H1 (cell line): ENCODE results near the gene GJD4. TPM values are rescaled to one million over a fixed set of nuclear protein-coding genes. Genes with fewer than 3 reads are reported as not detected.

Experiments used
- CTCF ChIA-PET: fragments of 300-600 bp; sonication (Branson Sonifier 250); formaldehyde crosslinking; loops from one replicate; lab custom pipeline; 2021; ENCODE audit not compliant: partially characterized antibody; lab: Charles Lee
- POLR2A ChIA-PET: fragments of 300-600 bp; sonication (Branson Sonifier 250); formaldehyde crosslinking; loops from one replicate; lab custom pipeline; 2021; ENCODE audit warnings: inconsistent platforms; ENCODE audit not compliant: partially characterized antibody; lab: Charles Lee
- DNase-seq, 2 experiments: peaks; one replicate each; pipeline versions ENCODE4 v3.0.0 to v3.0.0-alpha.2; 2010 to 2022; ENCODE audit warnings: low spot score in 2 of 2, low read depth in 1 of 2, mixed read lengths in 1 of 2
- FAIRE-seq: peaks from 2 replicates; lab custom pipeline; 2011; peaks lifted over from hg19 to GRCh38; lab: Jason Lieb, UNC
- H2AFZ ChIP-seq: 2 replicates; pipeline ENCODE4 v1.8.1; 2012; ENCODE audit warnings: low read length, inconsistent platforms
- H2AK5ac ChIP-seq: 2 replicates; pipeline ENCODE4 v1.6.1; 2013; ENCODE audit warnings: low read depth, low read length
- H2BK120ac ChIP-seq: replicated peaks from 2 replicates; pipeline ENCODE3; 2013; ENCODE audit warnings: low read depth, low read length, inconsistent platforms
- H2BK12ac ChIP-seq: 2 replicates; pipeline ENCODE4 v1.6.1; 2013; ENCODE audit warnings: low read depth, low read length
- H2BK15ac ChIP-seq: 2 replicates; pipeline ENCODE4 v1.6.1; 2013; ENCODE audit warnings: low read length
- H2BK20ac ChIP-seq: 2 replicates; pipeline ENCODE4 v1.6.1; 2013; ENCODE audit warnings: low read length
- H2BK5ac ChIP-seq: 2 replicates; pipeline ENCODE4 v1.6.1; 2013; ENCODE audit warnings: low read depth, low read length
- H3K14ac ChIP-seq: 2 replicates; pipeline ENCODE4 v1.6.1; 2013; ENCODE audit warnings: inconsistent platforms; ENCODE audit not compliant: insufficient read length
- H3K18ac ChIP-seq: 2 replicates; pipeline ENCODE4 v1.6.1; 2013; ENCODE audit warnings: low read length; ENCODE audit errors: extremely low read depth
- H3K23ac ChIP-seq: 2 replicates; pipeline ENCODE4 v1.6.1; 2013; ENCODE audit warnings: inconsistent platforms; ENCODE audit not compliant: insufficient read length
- H3K23me2 ChIP-seq: 2 replicates; pipeline ENCODE4 v1.6.1; 2013; ENCODE audit warnings: low read depth, low read length
- H3K27ac ChIP-seq: 2 replicates; pipeline ENCODE4 v1.6.1; 2011; ENCODE audit warnings: low read depth, low read length, inconsistent platforms
- H3K27me3 ChIP-seq, 4 experiments: replicated peaks in 1 of 4; 1 replicate in 1 of 4; 2 replicates in 3 of 4; pipeline versions ENCODE4 v1.6.1 to v1.8.1; 2011 to 2013; ENCODE audit warnings: low read length in 3 of 4, mild to moderate bottlenecking in 3 of 4, inconsistent platforms in 2 of 4, mixed read lengths in 2 of 4, moderate library complexity in 1 of 4; ENCODE audit not compliant: control insufficient read depth in 3 of 4, insufficient read depth in 3 of 4; ENCODE audit errors: extremely low read depth in 1 of 4
- H3K36me3 ChIP-seq, 4 experiments: 2 replicates each; pipeline versions ENCODE4 v1.6.1 to v1.8.1; 2011 to 2013; ENCODE audit warnings: mild to moderate bottlenecking in 4 of 4, low read length in 3 of 4, moderate library complexity in 2 of 4, control low read depth in 1 of 4, inconsistent platforms in 1 of 4; ENCODE audit not compliant: insufficient read depth in 4 of 4, control insufficient read depth in 2 of 4
- H3K4ac ChIP-seq: replicated peaks from 2 replicates; pipeline ENCODE3; 2013; ENCODE audit warnings: low read length, low read depth, mixed read lengths, inconsistent platforms; ENCODE audit not compliant: insufficient read length
- H3K4me1 ChIP-seq, 4 experiments: replicated peaks in 1 of 4; 1 replicate in 1 of 4; 2 replicates in 3 of 4; pipeline versions ENCODE4 v1.6.1 to v1.8.1; 2011 to 2013; ENCODE audit warnings: low read length in 3 of 4, inconsistent platforms in 2 of 4, mixed read lengths in 1 of 4; ENCODE audit not compliant: insufficient read depth in 4 of 4, control insufficient read depth in 3 of 4
- H3K4me2 ChIP-seq, 2 experiments: 2 replicates each; pipeline versions ENCODE4 v1.6.1 to v1.8.1; 2011 to 2013; ENCODE audit warnings: low read depth in 2 of 2, low read length in 2 of 2, control low read depth in 1 of 2, inconsistent platforms in 1 of 2, mild to moderate bottlenecking in 1 of 2; ENCODE audit not compliant: insufficient read depth in 1 of 2
- H3K4me3 ChIP-seq, 4 experiments: fragments of 200-600, 300-600 bp in 1 of 4; sonication (generic), shearing (Covaris generic), sonication (Bioruptor Twin) in 1 of 4; 2 replicates each; pipeline versions ENCODE4 v1.5.1 to v1.8.1; 2011 to 2016; ENCODE audit warnings: low read length in 4 of 4, low read depth in 3 of 4, control low read depth in 2 of 4, inconsistent platforms in 2 of 4, mild to moderate bottlenecking in 2 of 4, mixed read lengths in 1 of 4, moderate library complexity in 1 of 4; ENCODE audit not compliant: insufficient read depth in 2 of 4; ENCODE audit errors: extremely low read depth in 1 of 4
- H3K56ac ChIP-seq: replicated peaks from 2 replicates; pipeline ENCODE3; 2013; ENCODE audit warnings: low read depth, mild to moderate bottlenecking, mixed read lengths, low read length, inconsistent platforms; ENCODE audit not compliant: insufficient read length
- H3K79me1 ChIP-seq: 2 replicates; pipeline ENCODE4 v1.6.1; 2013; ENCODE audit warnings: low read depth, low read length, control low read depth
- H3K79me2 ChIP-seq, 2 experiments: 2 replicates each; pipeline versions ENCODE4 v1.6.1 to v1.8.1; 2012 to 2013; ENCODE audit warnings: low read length in 2 of 2, mild to moderate bottlenecking in 2 of 2, inconsistent platforms in 1 of 2; ENCODE audit not compliant: insufficient read depth in 2 of 2, control insufficient read depth in 1 of 2
- H3K9ac ChIP-seq, 4 experiments: replicated peaks in 1 of 4; 1 replicate in 1 of 4; 2 replicates in 3 of 4; pipeline versions ENCODE4 v1.6.1 to v1.8.1; 2011 to 2013; ENCODE audit warnings: low read depth in 3 of 4, low read length in 3 of 4, control low read depth in 2 of 4, mild to moderate bottlenecking in 2 of 4, moderate library complexity in 2 of 4, inconsistent platforms in 1 of 4; ENCODE audit errors: extremely low read depth in 1 of 4
- H3K9me3 ChIP-seq, 2 experiments: 2 replicates each; pipeline versions ENCODE4 v1.6.1 to v1.8.1; 2012 to 2013; ENCODE audit warnings: mild to moderate bottlenecking in 2 of 2, moderate library complexity in 2 of 2, control low read depth in 1 of 2, inconsistent platforms in 1 of 2, low read depth in 1 of 2, low read length in 1 of 2, mixed read lengths in 1 of 2; ENCODE audit not compliant: insufficient read depth in 2 of 2
- H4K20me1 ChIP-seq, 2 experiments: replicated peaks in 1 of 2; 2 replicates each; pipeline versions ENCODE3 to v1.8.1; 2011 to 2013; ENCODE audit warnings: inconsistent platforms in 2 of 2, low read length in 2 of 2, mild to moderate bottlenecking in 1 of 2; ENCODE audit not compliant: insufficient read depth in 2 of 2, control insufficient read depth in 1 of 2
- H4K5ac ChIP-seq: 2 replicates; pipeline ENCODE4 v1.6.1; 2013; ENCODE audit warnings: low read length, low read depth, mixed read lengths, inconsistent platforms; ENCODE audit not compliant: insufficient read length
- H4K8ac ChIP-seq: 2 replicates; pipeline ENCODE4 v1.8.0; 2013; ENCODE audit warnings: mild to moderate bottlenecking, moderate library complexity, low read length, inconsistent platforms; ENCODE audit not compliant: insufficient read depth; ENCODE audit errors: extremely low read depth
- H4K91ac ChIP-seq: replicated peaks from 2 replicates; pipeline ENCODE3; 2013; ENCODE audit warnings: low read length, mixed read lengths, inconsistent platforms; ENCODE audit not compliant: insufficient read length
- CBX5 ChIP-seq: fragments of 300-800, 300-1000 bp; sonication (generic); IDR thresholded peaks from 2 replicates; pipeline ENCODE4 v1.7.1; 2016; ENCODE audit warnings: antibody characterized with exemption, low read length, low read depth
- CBX8 ChIP-seq: fragments of 300-800, 300-1000 bp; sonication (generic); IDR thresholded peaks from 2 replicates; pipeline ENCODE4 v1.7.1; 2016; ENCODE audit warnings: low read depth, low read length, borderline replicate concordance
- GTF2F1 ChIP-seq: IDR thresholded peaks from 2 replicates; pipeline ENCODE4 v1.6.1; 2012; ENCODE audit warnings: low read depth, low read length, improper control_type of control experiment, borderline replicate concordance
- KDM1A ChIP-seq: fragments of 200-600, 300-600 bp; sonication (generic); IDR thresholded peaks from 2 replicates; pipeline ENCODE4 v1.7.1; 2016; ENCODE audit warnings: mild to moderate bottlenecking, low read length, borderline replicate concordance
- NRF1 ChIP-seq: IDR thresholded peaks from 2 replicates; pipeline ENCODE4 v1.6.1; 2011; ENCODE audit warnings: mild to moderate bottlenecking, low read depth, low read length, improper control_type of control experiment
- PHF8 ChIP-seq: fragments of 200-600 bp; sonication (generic); conservative IDR thresholded peaks from 2 replicates; pipeline ENCODE4 v1.7.1; 2012; ENCODE audit warnings: low read depth, mild to moderate bottlenecking, inconsistent platforms, low read length, moderate library complexity
- SIN3A ChIP-seq, 2 experiments: IDR thresholded peaks in 1 of 2; conservative IDR thresholded peaks in 1 of 2; 2 replicates each; pipeline ENCODE4 v1.6.1; 2011 to 2012; ENCODE audit warnings: low read length in 2 of 2, improper control_type of control experiment in 1 of 2, low read depth in 1 of 2, mild to moderate bottlenecking in 1 of 2
- SUZ12 ChIP-seq: fragments of 200-600 bp; sonication (generic); IDR thresholded peaks from 2 replicates; pipeline ENCODE4 v1.6.1; 2012; ENCODE audit warnings: mild to moderate bottlenecking, inconsistent platforms, low read length, moderate library complexity, mixed read lengths
- TEAD4 ChIP-seq: IDR thresholded peaks from 2 replicates; pipeline ENCODE4 v1.6.1; 2012; ENCODE audit warnings: low read depth, low read length, inconsistent platforms, mixed read lengths
- ZNF274 ChIP-seq: IDR thresholded peaks from 2 replicates; pipeline ENCODE4 v1.7.0; 2012; ENCODE audit warnings: low read length, borderline replicate concordance; ENCODE audit errors: extremely low read depth
- WGBS, 2 experiments: shearing (Covaris generic) in 1 of 2; methylation state at CpG; one replicate each; pipeline versions ENCODE4 v1.1.6 to v1.1.7; 2013 to 2015; ENCODE audit warnings: low lambda C conversion rate in 2 of 2, mixed read lengths in 2 of 2, inconsistent platforms in 1 of 2, low coverage in 1 of 2, missing lambda C conversion rate in 1 of 2; ENCODE audit not compliant: insufficient replicate concordance in 2 of 2, insufficient coverage in 1 of 2, insufficient read length in 1 of 2; ENCODE audit errors: extremely low coverage in 1 of 2, missing lambda C conversion rate in 1 of 2; 5-methylcytosine and 5-hydroxymethylcytosine counted together
- polyA plus RNA-seq, 7 experiments: library from polyadenylated mRNA; depleted of rRNA in 3 of 7; stranded (reverse) in 5 of 7; unstranded in 2 of 7; fragments of >200 nt in 5 of 7; fragments of 200-250 nt in 2 of 7; gene quantifications; 1 replicate in 5 of 7; 2 replicates in 1 of 7; 4 replicates in 1 of 7; pipeline versions ENCODE4 v1.2.1 to v1.2.3, GENCODE V29; 2011 to 2013; ENCODE audit warnings: missing spikeins in 2 of 7, mixed read lengths in 2 of 7
- total RNA-seq: library from RNA; stranded (reverse); fragmentation: NEBNext Ultra II Directional; extraction: Animal tissue kit (Norgen Biotek cat#: 25700); gene quantifications from 2 replicates; pipeline ENCODE4 v1.2.1, GENCODE V29; 2021
- TF ChIP-seq, protein P1 (sequence below): IDR thresholded peaks from 2 replicates; pipeline ENCODE4 v1.6.1; 2012; ENCODE audit warnings: inconsistent platforms
- TF ChIP-seq, protein P2 (sequence below): IDR thresholded peaks from 2 replicates; pipeline ENCODE4 v1.6.1; 2012; ENCODE audit warnings: inconsistent platforms

The GJD4 gene
- total and polyA plus RNA-seq, 2 of the 8 experiments (the other 6 are each of a cell fraction or from before 2014, with no cell fraction given) = not detected

DNA sequence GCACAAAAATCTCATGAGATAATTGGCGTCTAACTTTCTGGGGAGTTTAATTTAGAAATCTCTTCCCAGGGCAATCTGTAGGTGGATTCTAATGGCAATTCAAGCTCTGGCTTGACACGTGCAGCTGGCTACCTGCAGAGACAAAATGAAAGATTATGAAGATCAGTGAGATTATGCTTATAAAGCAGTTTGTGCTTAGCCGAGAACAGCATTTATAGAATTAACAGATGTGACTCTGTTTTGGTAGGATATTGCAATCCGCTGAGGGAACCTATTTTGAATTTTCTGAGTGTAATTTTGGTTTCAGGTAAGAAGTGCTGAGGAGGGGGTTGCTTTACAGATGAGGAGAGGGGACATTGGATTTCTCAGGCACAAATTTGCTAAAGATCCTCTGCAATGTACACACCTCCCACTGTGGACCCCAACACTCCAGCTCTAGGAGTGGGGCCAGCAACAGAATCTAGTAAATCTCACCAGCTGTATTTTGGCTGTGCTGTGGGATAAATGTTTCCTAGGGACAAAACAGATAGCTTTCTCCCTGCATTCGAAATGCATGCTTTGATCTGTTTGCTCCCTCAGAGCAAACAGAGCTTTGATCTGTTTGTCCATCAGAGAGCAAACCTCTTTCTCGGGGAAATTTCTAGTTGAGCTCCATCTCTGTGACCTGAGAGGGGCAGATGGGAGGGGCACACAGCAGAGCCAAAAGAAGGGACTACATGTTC lies 7.4 kb downstream of the GJD4 start:
- H2BK12ac ChIP-seq = no peak overlapping the region
- no peak overlapping the region for H4K5ac ChIP-seq
- FAIRE-seq = no peak
- TF ChIP-seq ZNF274 (no peak), GTF2F1 (no peak), SUZ12 (no peak), TEAD4 (no peak), KDM1A (no peak), PHF8 (no peak), SIN3A (conservative IDR thresholded peaks at IDR 0.05 in 1 of 2, IDR thresholded peaks at IDR 0.05 in 1 of 2; ENCODE audit: low read depth in 1 of 2, low read length in 2 of 2) (no peak), CBX8 (no peak), NRF1 (no peak), CBX5 (no peak)
- TF ChIP-seq, protein P1, sequence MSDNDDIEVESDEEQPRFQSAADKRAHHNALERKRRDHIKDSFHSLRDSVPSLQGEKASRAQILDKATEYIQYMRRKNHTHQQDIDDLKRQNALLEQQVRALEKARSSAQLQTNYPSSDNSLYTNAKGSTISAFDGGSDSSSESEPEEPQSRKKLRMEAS = no peak
- TF ChIP-seq, protein P2, sequence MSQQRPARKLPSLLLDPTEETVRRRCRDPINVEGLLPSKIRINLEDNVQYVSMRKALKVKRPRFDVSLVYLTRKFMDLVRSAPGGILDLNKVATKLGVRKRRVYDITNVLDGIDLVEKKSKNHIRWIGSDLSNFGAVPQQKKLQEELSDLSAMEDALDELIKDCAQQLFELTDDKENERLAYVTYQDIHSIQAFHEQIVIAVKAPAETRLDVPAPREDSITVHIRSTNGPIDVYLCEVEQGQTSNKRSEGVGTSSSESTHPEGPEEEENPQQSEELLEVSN = no peak

More for the DNA sequence above, 7.4 kb downstream of the GJD4 start:
- no peaks in the 10 kb centered on the region for H3K23me2 ChIP-seq
- no peak for DNase-seq
- no peaks in the 10 kb centered on the region; a peak in 1 of 7 replicates for H3K27me3 ChIP-seq
- H3K79me1 ChIP-seq = no peaks in the 10 kb centered on the region
- no peak overlapping the region for H4K8ac ChIP-seq
- H3K4me2 ChIP-seq = no peak overlapping the region
- 84% methylated on average over 6 of the region's 6 CpGs; no CpG with 5 or more reads in 1 of the 2 experiments for WGBS, 2 experiments
- H3K56ac ChIP-seq = no peak overlapping the region
- peaks cover 4 to 8% of the 10 kb centered on the region in 2 experiments for H3K9me3 ChIP-seq
- H3K27ac ChIP-seq = no peak overlapping the region
- H4K20me1 ChIP-seq = no peaks in the 10 kb centered on the region
- H2AK5ac ChIP-seq = no peak overlapping the region
- H3K9ac ChIP-seq = no peak overlapping the region
- H2BK5ac ChIP-seq = no peak overlapping the region
- CTCF ChIA-PET = interaction anchor here (0.6 to 4.5 kb wide), 14 partner anchors 8 to 1751 kb away, joined by 3 to 59 read pairs (median 5); no protein-coding TSS in a partner anchor
- H3K4me1 ChIP-seq = no peaks in the 10 kb centered on the region
- H2BK120ac ChIP-seq = no peak overlapping the region
- H2AFZ ChIP-seq = no peak overlapping the region
- H4K91ac ChIP-seq = no peak overlapping the region
- H3K14ac ChIP-seq = no peak overlapping the region
- POLR2A ChIA-PET = no interaction called here
- no peak overlapping the region for H3K4ac ChIP-seq
- H2BK15ac ChIP-seq = no peak overlapping the region
- no peaks in the 10 kb centered on the region for H3K36me3 ChIP-seq
- no peak overlapping the region for H3K18ac ChIP-seq
- H3K79me2 ChIP-seq = no peaks in the 10 kb centered on the region
- H3K4me3 ChIP-seq = no peak overlapping the region
- H3K23ac ChIP-seq = no peak overlapping the region
- no peak overlapping the region for H2BK20ac ChIP-seq
